MCF 10A (cell line): ENCODE data around the gene MCTP2. TPM values are rescaled to one million over a fixed set of nuclear protein-coding genes. Genes with fewer than 3 reads are reported as not detected.

ENCODE experiments used
- BruUV-seq: library from RNA; stranded (reverse); fragments of 400-500 nt; replicated peaks from 2 replicates; lab custom pipeline; 2021; lab: Mats Ljungman, UMichigan
- CTCF ChIA-PET: fragments of 300-600 bp; sonication (Branson Sonifier 250); formaldehyde crosslinking; extraction: SDS; loops from one replicate; lab custom pipeline; 2021; ENCODE audit warnings: antibody characterized with exemption, inconsistent platforms; lab: Yijun Ruan, JAX
- POLR2A ChIA-PET: fragments of 300-600, 350-650 bp; sonication (Branson Sonifier 250); formaldehyde crosslinking; extraction: SDS; loops from one replicate; lab custom pipeline; 2020; ENCODE audit warnings: antibody characterized with exemption, inconsistent platforms; lab: Yijun Ruan, JAX
- DNase-seq: peaks from one replicate; pipeline ENCODE4 v3.0.0-alpha.2; 2018; ENCODE audit not compliant: unreplicated experiment
- H3K27ac Mint-ChIP-seq: one replicate; pipeline ENCODE4 v1.8.0; 2022; ENCODE audit warnings: mild to moderate bottlenecking, low read depth, mixed read lengths; ENCODE audit not compliant: unreplicated experiment
- H3K27me3 Mint-ChIP-seq: one replicate; pipeline ENCODE4 v1.8.0; 2022; ENCODE audit warnings: mixed read lengths; ENCODE audit not compliant: insufficient read depth, unreplicated experiment
- H3K36me3 Mint-ChIP-seq: one replicate; pipeline ENCODE4 v1.8.0; 2022; ENCODE audit warnings: mild to moderate bottlenecking, moderate library complexity, mixed read lengths; ENCODE audit not compliant: insufficient read depth, unreplicated experiment
- H3K4me1 Mint-ChIP-seq: one replicate; pipeline ENCODE4 v1.8.0; 2022; ENCODE audit warnings: mixed read lengths; ENCODE audit not compliant: insufficient read depth, unreplicated experiment
- H3K4me3 Mint-ChIP-seq: one replicate; pipeline ENCODE4 v1.8.0; 2022; ENCODE audit warnings: mild to moderate bottlenecking, moderate library complexity, mixed read lengths; ENCODE audit not compliant: unreplicated experiment
- H3K9me3 Mint-ChIP-seq: one replicate; pipeline ENCODE4 v1.8.0; 2022; ENCODE audit warnings: mixed read lengths; ENCODE audit not compliant: unreplicated experiment
- intact Hi-C: fragments of 100-400 bp; cut with micrococcal nuclease; formaldehyde crosslinking; loops from 2 replicates; pipeline ENCODE4 v1.14.1; 2022
- total RNA-seq: library from RNA; stranded (reverse); gene quantifications from 2 replicates; pipeline ENCODE4 v1.2.3, GENCODE V29; 2022
- TF ChIP-seq, protein P1 (sequence below): fragments of 200-600 bp; IDR thresholded peaks from one replicate; pipeline ENCODE4 v1.8.0; 2022; ENCODE audit warnings: antibody characterized with exemption, mild to moderate bottlenecking; ENCODE audit not compliant: unreplicated experiment

Gene MCTP2
- total RNA-seq, 1 experiment from 2014 or later = 25.7 TPM

DNA sequence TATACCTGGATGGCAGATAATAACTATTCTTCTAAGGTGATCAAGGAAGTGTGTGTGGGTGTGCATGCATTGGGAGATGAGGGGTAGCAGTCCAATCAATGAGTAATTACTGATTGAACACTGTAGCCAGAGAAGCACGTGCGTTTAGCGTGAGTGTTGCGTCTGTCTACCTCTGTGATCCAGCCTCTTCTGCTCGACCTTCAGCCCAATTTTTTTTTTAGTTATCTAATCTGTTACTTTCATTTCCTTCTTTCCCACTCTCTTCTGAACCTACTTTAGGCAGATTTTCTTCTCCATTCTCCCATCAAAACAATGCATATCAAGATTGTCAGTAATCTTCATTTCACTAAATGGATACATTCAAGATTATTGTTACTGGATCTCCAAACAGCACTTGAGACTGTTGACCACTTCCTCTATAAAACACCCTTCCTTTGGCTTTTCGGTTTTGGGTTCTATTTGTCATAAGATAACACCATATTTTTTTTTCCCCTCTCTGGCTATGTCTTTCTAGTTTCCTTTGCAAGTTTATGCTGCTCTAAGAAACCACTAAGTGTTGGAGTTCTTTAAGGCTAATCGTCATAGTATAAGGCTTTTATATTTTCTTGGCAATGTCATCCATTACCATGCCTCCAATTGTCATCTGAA lies 41.0 kb downstream of the MCTP2 start:
- H3K4me1 Mint-ChIP-seq = peaks cover 5% of the 10 kb centered on the region
- CTCF ChIA-PET = no interaction called here
- no peaks in the 10 kb centered on the region for H3K9me3 Mint-ChIP-seq
- no peak overlapping the region for H3K4me3 Mint-ChIP-seq
- H3K27ac Mint-ChIP-seq = no peak overlapping the region
- DNase-seq = no peak
- TF ChIP-seq, protein P1, sequence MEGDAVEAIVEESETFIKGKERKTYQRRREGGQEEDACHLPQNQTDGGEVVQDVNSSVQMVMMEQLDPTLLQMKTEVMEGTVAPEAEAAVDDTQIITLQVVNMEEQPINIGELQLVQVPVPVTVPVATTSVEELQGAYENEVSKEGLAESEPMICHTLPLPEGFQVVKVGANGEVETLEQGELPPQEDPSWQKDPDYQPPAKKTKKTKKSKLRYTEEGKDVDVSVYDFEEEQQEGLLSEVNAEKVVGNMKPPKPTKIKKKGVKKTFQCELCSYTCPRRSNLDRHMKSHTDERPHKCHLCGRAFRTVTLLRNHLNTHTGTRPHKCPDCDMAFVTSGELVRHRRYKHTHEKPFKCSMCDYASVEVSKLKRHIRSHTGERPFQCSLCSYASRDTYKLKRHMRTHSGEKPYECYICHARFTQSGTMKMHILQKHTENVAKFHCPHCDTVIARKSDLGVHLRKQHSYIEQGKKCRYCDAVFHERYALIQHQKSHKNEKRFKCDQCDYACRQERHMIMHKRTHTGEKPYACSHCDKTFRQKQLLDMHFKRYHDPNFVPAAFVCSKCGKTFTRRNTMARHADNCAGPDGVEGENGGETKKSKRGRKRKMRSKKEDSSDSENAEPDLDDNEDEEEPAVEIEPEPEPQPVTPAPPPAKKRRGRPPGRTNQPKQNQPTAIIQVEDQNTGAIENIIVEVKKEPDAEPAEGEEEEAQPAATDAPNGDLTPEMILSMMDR = no peak
- no peaks in the 10 kb centered on the region for H3K36me3 Mint-ChIP-seq
- no TSS peak for BruUV-seq
- no peaks in the 10 kb centered on the region for H3K27me3 Mint-ChIP-seq
- POLR2A ChIA-PET = no interaction called here
- intact Hi-C loops = no loop called here

DNA sequence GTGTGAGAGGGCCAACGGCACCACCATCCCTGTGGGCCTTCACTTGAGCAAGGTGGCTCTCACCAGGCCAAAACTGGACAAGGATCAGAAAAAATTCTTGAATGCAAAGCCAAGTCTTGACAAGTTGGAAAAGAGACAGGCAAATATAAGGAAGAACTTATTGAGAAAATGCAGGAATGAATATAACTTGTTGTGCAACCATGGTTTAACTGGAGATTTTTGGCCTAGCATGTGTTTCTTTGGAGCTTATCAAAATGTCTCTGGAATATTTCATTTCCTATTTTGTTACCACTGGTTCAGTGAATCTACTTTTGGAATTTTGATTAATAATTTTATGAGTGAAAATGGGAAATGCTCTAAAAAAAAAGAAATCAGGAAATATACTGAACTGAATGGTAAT lies 42.5 kb downstream of the MCTP2 start:
- no peak for DNase-seq
- POLR2A ChIA-PET = interaction anchor here (0.7 to 1.3 kb wide), 4 partner anchors 8 to 35 kb away, joined by 3 read pairs; no protein-coding TSS in a partner anchor
- Mint-ChIP-seq H3K27ac (no peak overlapping the region), H3K4me3 (no peak overlapping the region), H3K27me3 (no peaks in the 10 kb centered on the region), H3K36me3 (no peaks in the 10 kb centered on the region), H3K4me1 (peaks cover 7% of the 10 kb centered on the region), H3K9me3 (no peaks in the 10 kb centered on the region)
- BruUV-seq = no TSS peak
- TF ChIP-seq, protein P1 = no peak
- intact Hi-C loops = no loop called here
- CTCF ChIA-PET = no interaction called here

DNA sequence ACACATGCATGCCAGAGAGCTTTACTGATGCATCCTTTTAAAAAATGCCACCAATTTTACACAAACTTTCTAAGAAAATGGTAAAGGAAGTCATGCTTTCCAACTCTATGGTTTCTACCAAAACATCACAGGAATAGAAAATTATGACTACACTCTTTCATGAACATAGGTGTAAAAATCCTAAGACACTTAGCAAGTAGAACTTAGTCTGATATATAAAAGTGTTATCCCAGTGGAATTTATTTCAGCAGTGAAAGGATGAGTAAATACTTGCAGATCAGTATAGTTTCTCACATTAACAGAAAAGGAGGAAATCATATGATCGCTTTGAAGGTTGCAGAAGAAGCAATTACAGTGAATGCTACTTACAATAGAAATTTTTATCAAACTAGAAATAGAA lies 43.4 kb downstream of the MCTP2 start:
- H3K27me3 Mint-ChIP-seq = no peaks in the 10 kb centered on the region
- TF ChIP-seq, protein P1 = no peak
- ChIA-PET CTCF (no interaction called here), POLR2A (interaction anchor here (0.5 to 1.3 kb wide), 4 partner anchors 9 to 116 kb away, joined by 3 read pairs; no protein-coding TSS in a partner anchor)
- no TSS peak for BruUV-seq
- intact Hi-C loops = no loop called here
- DNase-seq = no peak
- no peaks in the 10 kb centered on the region for H3K36me3 Mint-ChIP-seq
- no peak overlapping the region for H3K27ac Mint-ChIP-seq
- H3K4me1 Mint-ChIP-seq = peaks cover 16% of the 10 kb centered on the region
- H3K9me3 Mint-ChIP-seq = no peaks in the 10 kb centered on the region
- no peak overlapping the region for H3K4me3 Mint-ChIP-seq

DNA sequence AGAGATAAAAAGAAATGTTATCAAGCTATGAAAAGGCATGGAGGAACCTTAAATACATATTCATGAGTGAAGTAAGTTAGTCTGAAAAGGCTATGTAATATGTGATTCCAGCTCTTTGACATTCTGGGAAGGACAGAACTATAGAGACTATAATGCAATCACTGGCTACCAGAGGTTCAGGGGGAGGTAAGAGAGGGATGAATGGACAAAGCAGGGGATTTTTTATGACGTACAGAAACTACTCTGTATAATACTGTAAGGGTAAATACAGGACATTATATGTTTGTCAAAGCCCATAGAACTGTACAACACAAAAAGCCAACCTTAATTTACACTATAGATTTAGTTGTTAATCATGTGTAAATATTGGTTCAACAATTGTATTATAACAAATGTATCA lies 46.1 kb downstream of the MCTP2 start:
- no TSS peak for BruUV-seq
- ChIA-PET POLR2A (interaction anchor here (1.2 to 1.6 kb wide), 2 partner anchors 38 to 44 kb away, joined by 4 to 6 read pairs; no protein-coding TSS in a partner anchor), CTCF (interaction anchor here (2.0 kb wide), 1 partner anchor 47 kb away, joined by 9 read pairs; no protein-coding TSS in a partner anchor)
- Mint-ChIP-seq H3K36me3 (no peaks in the 10 kb centered on the region), H3K27me3 (no peaks in the 10 kb centered on the region), H3K27ac (no peak overlapping the region), H3K4me1 (peaks cover 24% of the 10 kb centered on the region), H3K4me3 (no peak overlapping the region), H3K9me3 (no peaks in the 10 kb centered on the region)
- intact Hi-C loops = no loop called here
- TF ChIP-seq, protein P1 = no peak
- DNase-seq = no peak
